ENCODE measurements around the gene KRTAP5-8.

KRTAP5-8 gene

GRCh38 chr11:71543866-71544265 is 6.0 kb downstream of the KRTAP5-8 start:
- Histone ChIP-seq H3K36me3 (ENCODE audit: control insufficient read depth in 1 of 2, insufficient read depth in 2 of 2, low read length in 2 of 2) (no peaks in the 10 kb centered on the region), H3K9me3 (ENCODE audit: control insufficient read depth in 1 of 2, low read length in 2 of 2) (no peaks in the 10 kb centered on the region), H3K9ac (ENCODE audit: low read depth in 1 of 2, low read length in 2 of 2) (no peak overlapping the region), H3K4me3 (ENCODE audit: low read depth in 1 of 2, low read length in 2 of 2) (no peak overlapping the region), H3K27ac (ENCODE audit: low read depth, low read length) (no peak overlapping the region), H3K27me3 (ENCODE audit: control insufficient read depth in 1 of 2, insufficient read depth in 2 of 2, low read length in 2 of 2) (no peaks in the 10 kb centered on the region), H3K4me1 (ENCODE audit: control insufficient read depth in 1 of 2, insufficient read depth in 2 of 2, low read length in 2 of 2) (peaks cover 0 to 3% of the 10 kb centered on the region in 2 donors)

GRCh38 chr11:71544525-71545214 is 6.8 kb downstream of the KRTAP5-8 start:
- H3K9me3 ChIP-seq (ENCODE audit: control insufficient read depth in 1 of 2, low read length in 2 of 2), result no peaks in the 10 kb centered on the region
- H3K36me3 ChIP-seq (ENCODE audit: control insufficient read depth in 1 of 2, insufficient read depth in 2 of 2, low read length in 2 of 2), result no peaks in the 10 kb centered on the region
- no peak overlapping the region for H3K4me3 ChIP-seq (ENCODE audit: low read depth in 1 of 2, low read length in 2 of 2)
- H3K27ac ChIP-seq (ENCODE audit: low read depth, low read length), result no peak overlapping the region
- H3K4me1 ChIP-seq (ENCODE audit: control insufficient read depth in 1 of 2, insufficient read depth in 2 of 2, low read length in 2 of 2), result peaks cover 0 to 3% of the 10 kb centered on the region in 2 donors
- H3K9ac ChIP-seq (ENCODE audit: low read depth in 1 of 2, low read length in 2 of 2), result no peak overlapping the region
- peaks cover 0 to 1% of the 10 kb centered on the region in 2 donors for H3K27me3 ChIP-seq (ENCODE audit: control insufficient read depth in 1 of 2, insufficient read depth in 2 of 2, low read length in 2 of 2)

DNA sequence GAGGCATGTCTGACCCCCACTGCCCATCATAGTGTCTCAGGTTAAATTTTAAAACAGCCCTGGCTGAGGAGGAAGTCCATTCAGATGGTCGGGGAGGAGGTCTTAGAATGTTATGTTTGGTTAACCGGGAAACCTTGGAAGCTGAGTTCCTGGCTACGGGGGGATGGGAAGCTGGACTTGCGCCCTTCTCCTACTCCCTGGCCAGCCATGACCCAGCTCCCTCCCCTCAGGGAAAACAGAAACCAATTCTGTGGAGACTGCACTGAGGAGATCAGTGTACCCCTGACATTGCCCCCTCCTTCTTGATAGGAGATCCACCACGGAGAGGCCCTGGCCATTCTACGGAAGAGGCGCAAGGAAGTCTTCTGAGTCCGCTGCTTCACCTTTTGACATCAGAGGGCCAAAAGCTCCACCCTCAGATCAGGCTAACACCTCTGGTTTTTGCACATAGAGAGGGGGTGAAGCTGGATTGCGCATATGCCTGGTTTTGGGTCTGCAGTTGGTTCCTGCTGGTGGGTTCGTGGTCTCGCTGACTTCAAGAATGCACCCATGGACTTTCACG is 7.7 kb downstream of the KRTAP5-8 start:
- Histone ChIP-seq H3K27me3 (ENCODE audit: control insufficient read depth in 1 of 2, insufficient read depth in 2 of 2, low read length in 2 of 2) (peaks cover 0 to 4% of the 10 kb centered on the region in 2 donors), H3K4me3 (ENCODE audit: low read depth in 1 of 2, low read length in 2 of 2) (no peak overlapping the region), H3K9ac (ENCODE audit: low read depth in 1 of 2, low read length in 2 of 2) (no peak overlapping the region), H3K27ac (ENCODE audit: low read depth, low read length) (no peak overlapping the region), H3K36me3 (ENCODE audit: control insufficient read depth in 1 of 2, insufficient read depth in 2 of 2, low read length in 2 of 2) (no peaks in the 10 kb centered on the region), H3K9me3 (ENCODE audit: control insufficient read depth in 1 of 2, low read length in 2 of 2) (no peaks in the 10 kb centered on the region), H3K4me1 (ENCODE audit: control insufficient read depth in 1 of 2, insufficient read depth in 2 of 2, low read length in 2 of 2) (peaks cover 0 to 3% of the 10 kb centered on the region in 2 donors)

DNA sequence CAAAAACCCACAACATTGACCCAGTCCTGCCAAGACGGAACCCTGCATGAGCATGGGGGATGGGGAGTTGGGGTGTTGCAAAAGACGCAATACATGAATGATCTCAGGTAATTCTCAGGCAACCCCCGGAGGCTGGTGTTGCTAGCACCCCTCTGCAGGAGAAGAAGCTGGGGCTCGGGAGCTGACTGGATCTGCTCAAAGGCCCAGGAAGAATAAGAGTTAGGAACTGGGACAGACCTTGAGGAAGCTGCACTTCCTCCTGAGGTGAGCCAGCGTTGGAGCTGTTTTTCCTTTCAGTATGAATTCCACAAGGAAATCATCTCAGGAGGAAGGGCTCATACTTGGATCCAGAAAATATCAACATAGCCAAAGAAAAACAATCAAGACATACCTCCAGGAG is 10.3 kb downstream of the KRTAP5-8 start, which contains the start of gene KRTAP5-9:
Gene KRTAP5-9, plus strand, starts transcription at position 301 of the 400 bp plus-strand sequence. CDS start 238 bp downstream, outside the sequence.
- Histone ChIP-seq H3K4me1 (ENCODE audit: control insufficient read depth in 1 of 2, insufficient read depth in 2 of 2, low read length in 2 of 2) (peaks cover 0 to under 1% of the 10 kb centered on the region in 2 donors), H3K9ac (ENCODE audit: low read depth in 1 of 2, low read length in 2 of 2) (no peak within 1 kb of the TSS), H3K27ac (ENCODE audit: low read depth, low read length) (no peak within 1 kb of the TSS)

DNA sequence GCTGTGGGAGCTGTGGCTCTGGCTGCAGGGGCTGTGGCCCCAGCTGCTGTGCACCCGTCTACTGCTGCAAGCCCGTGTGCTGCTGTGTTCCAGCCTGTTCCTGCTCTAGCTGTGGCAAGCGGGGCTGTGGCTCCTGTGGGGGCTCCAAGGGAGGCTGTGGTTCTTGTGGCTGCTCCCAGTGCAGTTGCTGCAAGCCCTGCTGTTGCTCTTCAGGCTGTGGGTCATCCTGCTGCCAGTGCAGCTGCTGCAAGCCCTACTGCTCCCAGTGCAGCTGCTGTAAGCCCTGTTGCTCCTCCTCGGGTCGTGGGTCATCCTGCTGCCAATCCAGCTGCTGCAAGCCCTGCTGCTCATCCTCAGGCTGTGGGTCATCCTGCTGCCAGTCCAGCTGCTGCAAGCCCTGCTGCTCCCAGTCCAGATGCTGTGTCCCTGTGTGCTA is 10.9 kb downstream of the KRTAP5-8 start:
- H3K27ac ChIP-seq (ENCODE audit: low read depth, low read length), result no peak overlapping the region
- peaks cover 0 to 4% of the 10 kb centered on the region in 2 donors for H3K27me3 ChIP-seq (ENCODE audit: control insufficient read depth in 1 of 2, insufficient read depth in 2 of 2, low read length in 2 of 2)
- H3K9ac ChIP-seq (ENCODE audit: low read depth in 1 of 2, low read length in 2 of 2), result no peak overlapping the region
- no peaks in the 10 kb centered on the region for H3K36me3 ChIP-seq (ENCODE audit: control insufficient read depth in 1 of 2, insufficient read depth in 2 of 2, low read length in 2 of 2)
- H3K9me3 ChIP-seq (ENCODE audit: control insufficient read depth in 1 of 2, low read length in 2 of 2), result no peaks in the 10 kb centered on the region
- no peak overlapping the region for H3K4me3 ChIP-seq (ENCODE audit: low read depth in 1 of 2, low read length in 2 of 2)
- H3K4me1 ChIP-seq (ENCODE audit: control insufficient read depth in 1 of 2, insufficient read depth in 2 of 2, low read length in 2 of 2), result no peaks in the 10 kb centered on the region

More for the DNA sequence above, 10.3 kb downstream of the KRTAP5-8 start, which contains the start of gene KRTAP5-9:
- Histone ChIP-seq H3K4me3 (ENCODE audit: low read depth in 1 of 2, low read length in 2 of 2) (no peak within 1 kb of the TSS), H3K9me3 (ENCODE audit: control insufficient read depth in 1 of 2, low read length in 2 of 2) (no peaks in the 10 kb centered on the region), H3K36me3 (ENCODE audit: control insufficient read depth in 1 of 2, insufficient read depth in 2 of 2, low read length in 2 of 2) (no peaks in the 10 kb centered on the region), H3K27me3 (ENCODE audit: control insufficient read depth in 1 of 2, insufficient read depth in 2 of 2, low read length in 2 of 2) (peaks cover 0 to 4% of the 10 kb centered on the region in 2 donors)

- no peak overlapping the region for H3K9ac ChIP-seq (ENCODE audit: low read depth in 1 of 2, low read length in 2 of 2)
These were observed 13.9 kb downstream of the KRTAP5-8 start for GRCh38 chr11:71551711-71552110.

DNA sequence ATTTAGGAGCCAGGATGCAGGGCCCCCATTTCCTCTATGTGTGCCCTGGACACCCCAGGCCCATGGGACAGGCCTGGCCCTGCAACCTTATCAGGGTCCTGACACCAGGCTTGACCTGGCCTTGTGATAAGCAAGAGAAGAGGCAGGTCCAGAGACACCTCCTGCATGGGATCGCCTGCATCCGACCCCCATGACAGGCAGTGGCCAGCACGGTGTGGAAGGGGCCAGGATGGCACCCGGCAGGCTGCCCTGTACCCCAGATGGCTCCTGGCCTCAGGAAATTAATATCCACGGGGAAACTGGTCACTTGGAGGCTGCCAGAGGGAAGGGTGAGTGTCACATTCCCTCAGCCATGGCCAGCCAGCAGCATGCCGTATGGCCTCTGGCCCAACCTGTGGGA is 17.2 kb downstream of the KRTAP5-8 start:
- no peak overlapping the region for H3K27ac ChIP-seq (ENCODE audit: low read depth, low read length)
- H3K4me3 ChIP-seq (ENCODE audit: low read depth in 1 of 2, low read length in 2 of 2), result no peak overlapping the region
- no peaks in the 10 kb centered on the region for H3K4me1 ChIP-seq (ENCODE audit: control insufficient read depth in 1 of 2, insufficient read depth in 2 of 2, low read length in 2 of 2)
- H3K9me3 ChIP-seq (ENCODE audit: control insufficient read depth in 1 of 2, low read length in 2 of 2), result no peaks in the 10 kb centered on the region
- H3K36me3 ChIP-seq (ENCODE audit: control insufficient read depth in 1 of 2, insufficient read depth in 2 of 2, low read length in 2 of 2), result no peaks in the 10 kb centered on the region
- no peak overlapping the region for H3K9ac ChIP-seq (ENCODE audit: low read depth in 1 of 2, low read length in 2 of 2)
- H3K27me3 ChIP-seq (ENCODE audit: control insufficient read depth in 1 of 2, insufficient read depth in 2 of 2, low read length in 2 of 2), result no peaks in the 10 kb centered on the region

More at GRCh38 chr11:71551711-71552110, 13.9 kb downstream of the KRTAP5-8 start:
- H3K36me3 ChIP-seq (ENCODE audit: control insufficient read depth in 1 of 2, insufficient read depth in 2 of 2, low read length in 2 of 2), result no peaks in the 10 kb centered on the region
- no peak overlapping the region for H3K27ac ChIP-seq (ENCODE audit: low read depth, low read length)
- H3K4me1 ChIP-seq (ENCODE audit: control insufficient read depth in 1 of 2, insufficient read depth in 2 of 2, low read length in 2 of 2), result no peaks in the 10 kb centered on the region
- H3K4me3 ChIP-seq (ENCODE audit: low read depth in 1 of 2, low read length in 2 of 2), result no peak overlapping the region
- no peaks in the 10 kb centered on the region for H3K9me3 ChIP-seq (ENCODE audit: control insufficient read depth in 1 of 2, low read length in 2 of 2)
- peaks cover 0 to 4% of the 10 kb centered on the region in 2 donors for H3K27me3 ChIP-seq (ENCODE audit: control insufficient read depth in 1 of 2, insufficient read depth in 2 of 2, low read length in 2 of 2)

GRCh38 chr11:71555508-71555907 is 17.7 kb downstream of the KRTAP5-8 start:
- H3K9me3 ChIP-seq (ENCODE audit: control insufficient read depth in 1 of 2, low read length in 2 of 2), result no peaks in the 10 kb centered on the region
- H3K4me1 ChIP-seq (ENCODE audit: control insufficient read depth in 1 of 2, insufficient read depth in 2 of 2, low read length in 2 of 2), result no peaks in the 10 kb centered on the region
- no peak overlapping the region for H3K27ac ChIP-seq (ENCODE audit: low read depth, low read length)
- H3K9ac ChIP-seq (ENCODE audit: low read depth in 1 of 2, low read length in 2 of 2), result no peak overlapping the region
- no peak overlapping the region for H3K4me3 ChIP-seq (ENCODE audit: low read depth in 1 of 2, low read length in 2 of 2)
- H3K27me3 ChIP-seq (ENCODE audit: control insufficient read depth in 1 of 2, insufficient read depth in 2 of 2, low read length in 2 of 2), result no peaks in the 10 kb centered on the region
- no peaks in the 10 kb centered on the region for H3K36me3 ChIP-seq (ENCODE audit: control insufficient read depth in 1 of 2, insufficient read depth in 2 of 2, low read length in 2 of 2)

DNA sequence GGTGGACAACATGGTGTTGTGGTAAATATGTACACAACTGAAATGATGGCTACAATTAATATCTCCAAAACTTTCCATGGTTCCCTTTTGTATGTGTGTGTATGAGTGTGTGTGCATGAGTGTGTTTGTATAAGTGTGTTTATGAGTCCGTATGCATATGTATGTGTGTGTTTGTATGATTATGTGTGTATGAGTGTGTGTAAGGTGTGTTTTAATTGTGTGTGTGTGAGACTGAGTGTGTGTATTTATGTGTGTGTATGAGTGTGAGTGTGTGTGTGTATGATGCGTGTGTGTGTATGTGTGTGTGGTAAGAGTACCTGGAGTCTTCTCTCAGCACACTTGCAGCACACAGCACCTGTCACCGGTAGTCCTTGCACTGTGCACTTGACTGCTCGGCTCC is 18.2 kb downstream of the KRTAP5-8 start:
- no peaks in the 10 kb centered on the region for H3K9me3 ChIP-seq (ENCODE audit: control insufficient read depth in 1 of 2, low read length in 2 of 2)
- no peaks in the 10 kb centered on the region for H3K4me1 ChIP-seq (ENCODE audit: control insufficient read depth in 1 of 2, insufficient read depth in 2 of 2, low read length in 2 of 2)
- no peak overlapping the region for H3K4me3 ChIP-seq (ENCODE audit: low read depth in 1 of 2, low read length in 2 of 2)
- H3K36me3 ChIP-seq (ENCODE audit: control insufficient read depth in 1 of 2, insufficient read depth in 2 of 2, low read length in 2 of 2), result no peaks in the 10 kb centered on the region
- H3K27me3 ChIP-seq (ENCODE audit: control insufficient read depth in 1 of 2, insufficient read depth in 2 of 2, low read length in 2 of 2), result no peaks in the 10 kb centered on the region
- H3K27ac ChIP-seq (ENCODE audit: low read depth, low read length), result no peak overlapping the region
- H3K9ac ChIP-seq (ENCODE audit: low read depth in 1 of 2, low read length in 2 of 2), result no peak overlapping the region

- Histone ChIP-seq H3K4me1 (ENCODE audit: control insufficient read depth in 1 of 2, insufficient read depth in 2 of 2, low read length in 2 of 2) (no peaks in the 10 kb centered on the region), H3K27me3 (ENCODE audit: control insufficient read depth in 1 of 2, insufficient read depth in 2 of 2, low read length in 2 of 2) (no peaks in the 10 kb centered on the region), H3K27ac (ENCODE audit: low read depth, low read length) (no peak overlapping the region), H3K9ac (ENCODE audit: low read depth in 1 of 2, low read length in 2 of 2) (no peak overlapping the region), H3K4me3 (ENCODE audit: low read depth in 1 of 2, low read length in 2 of 2) (no peak overlapping the region), H3K9me3 (ENCODE audit: control insufficient read depth in 1 of 2, low read length in 2 of 2) (no peaks in the 10 kb centered on the region), H3K36me3 (ENCODE audit: control insufficient read depth in 1 of 2, insufficient read depth in 2 of 2, low read length in 2 of 2) (no peaks in the 10 kb centered on the region)
These were observed 19.4 kb downstream of the KRTAP5-8 start for GRCh38 chr11:71557257-71557656.
